Nephron (organoid): ENCODE measurements around the gene BOD1L1.

ENCODE experiments used
- H3K27ac Mint-ChIP-seq, 3 experiments: 2 replicates each; pipeline ENCODE4 v1.8.0; 2020; ENCODE audit warnings: mixed read lengths in 3 of 3, mild to moderate bottlenecking in 2 of 3, moderate library complexity in 1 of 3
- H3K27me3 Mint-ChIP-seq: 2 replicates; pipeline ENCODE4 v1.8.0; 2021; ENCODE audit warnings: low read depth, mild to moderate bottlenecking, moderate library complexity, mixed read lengths
- H3K36me3 Mint-ChIP-seq: 2 replicates; pipeline ENCODE4 v1.8.0; 2020; ENCODE audit warnings: low read depth, mixed read lengths
- H3K4me1 Mint-ChIP-seq: 2 replicates; pipeline ENCODE4 v1.8.0; 2020; ENCODE audit warnings: mixed read lengths
- H3K4me3 Mint-ChIP-seq, 3 experiments: 2 replicates each; pipeline ENCODE4 v1.8.0; 2020; ENCODE audit warnings: mild to moderate bottlenecking in 3 of 3, mixed read lengths in 3 of 3, moderate library complexity in 2 of 3
- H3K9me3 Mint-ChIP-seq: 2 replicates; pipeline ENCODE4 v1.8.0; 2020; ENCODE audit warnings: mixed read lengths
- TF ChIP-seq, protein P1 (sequence below), 3 experiments: fragments of 200-600 bp; sonication (generic); IDR thresholded peaks; one replicate each; pipeline ENCODE4 v1.5.0; 2021; ENCODE audit warnings: antibody characterized with exemption in 3 of 3; ENCODE audit not compliant: unreplicated experiment in 3 of 3

The BOD1L1 gene

GRCh38 chr4:13548984-13549546, 78.5 kb downstream of the BOD1L1 start:
- H3K4me1 Mint-ChIP-seq, result peaks cover 26% of the 10 kb centered on the region
- TF ChIP-seq, protein P1, sequence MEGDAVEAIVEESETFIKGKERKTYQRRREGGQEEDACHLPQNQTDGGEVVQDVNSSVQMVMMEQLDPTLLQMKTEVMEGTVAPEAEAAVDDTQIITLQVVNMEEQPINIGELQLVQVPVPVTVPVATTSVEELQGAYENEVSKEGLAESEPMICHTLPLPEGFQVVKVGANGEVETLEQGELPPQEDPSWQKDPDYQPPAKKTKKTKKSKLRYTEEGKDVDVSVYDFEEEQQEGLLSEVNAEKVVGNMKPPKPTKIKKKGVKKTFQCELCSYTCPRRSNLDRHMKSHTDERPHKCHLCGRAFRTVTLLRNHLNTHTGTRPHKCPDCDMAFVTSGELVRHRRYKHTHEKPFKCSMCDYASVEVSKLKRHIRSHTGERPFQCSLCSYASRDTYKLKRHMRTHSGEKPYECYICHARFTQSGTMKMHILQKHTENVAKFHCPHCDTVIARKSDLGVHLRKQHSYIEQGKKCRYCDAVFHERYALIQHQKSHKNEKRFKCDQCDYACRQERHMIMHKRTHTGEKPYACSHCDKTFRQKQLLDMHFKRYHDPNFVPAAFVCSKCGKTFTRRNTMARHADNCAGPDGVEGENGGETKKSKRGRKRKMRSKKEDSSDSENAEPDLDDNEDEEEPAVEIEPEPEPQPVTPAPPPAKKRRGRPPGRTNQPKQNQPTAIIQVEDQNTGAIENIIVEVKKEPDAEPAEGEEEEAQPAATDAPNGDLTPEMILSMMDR (IDR thresholded peaks at IDR 0.05; ENCODE audit: unreplicated experiment in 3 of 3), result peak; percentile 88 to 96 (median 95)
- peak overlapping the region; percentile 75 to 90 (median 81) for H3K4me3 Mint-ChIP-seq
- H3K27ac Mint-ChIP-seq, result peak overlapping the region in 1 of 3 experiments; percentile 38
- peaks cover 81% of the 10 kb centered on the region for H3K27me3 Mint-ChIP-seq
- no peaks in the 10 kb centered on the region for H3K36me3 Mint-ChIP-seq
- peaks cover 21% of the 10 kb centered on the region for H3K9me3 Mint-ChIP-seq

DNA sequence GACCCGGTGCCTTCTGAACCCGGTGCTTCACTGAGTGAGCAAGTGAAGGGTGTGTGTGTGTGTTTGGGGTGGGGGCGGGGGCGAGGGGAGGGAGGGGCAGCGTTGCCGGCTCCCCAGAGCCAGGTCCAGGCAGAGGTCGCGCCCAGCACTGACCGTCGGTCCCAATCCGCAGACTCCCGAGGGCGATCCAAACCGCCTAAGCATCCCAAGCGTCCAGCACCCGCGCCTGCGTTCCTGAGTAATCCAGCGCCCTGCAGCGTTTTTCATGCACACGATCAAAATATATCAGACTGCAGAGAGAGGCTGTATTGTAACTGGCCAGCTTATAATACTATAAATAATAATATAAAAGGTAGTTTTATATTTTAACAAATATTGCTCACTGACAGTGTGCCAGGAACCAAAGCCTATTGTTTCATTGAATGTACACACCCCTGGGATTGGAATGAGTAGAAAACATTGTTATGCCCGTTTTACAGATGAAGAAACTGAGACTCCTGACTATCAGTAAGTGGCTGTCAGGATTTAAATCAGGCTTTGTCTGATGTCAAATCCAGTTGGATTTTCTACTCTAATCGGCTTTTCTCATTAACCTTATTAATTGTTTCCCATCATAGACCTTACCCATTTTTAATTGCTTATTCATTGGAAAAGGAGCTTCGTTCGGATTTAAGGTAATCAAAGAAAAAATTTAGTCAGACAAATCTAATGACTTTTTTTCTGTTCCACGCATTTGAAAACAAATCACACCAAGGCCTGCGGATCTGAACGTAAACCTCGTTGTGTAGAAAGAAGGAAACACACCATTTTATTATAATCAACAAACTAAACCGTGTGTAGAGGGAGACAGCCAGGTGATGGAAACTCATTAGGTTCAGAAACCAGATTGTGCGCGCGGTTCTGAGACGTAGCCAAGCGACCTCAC, 79.2 kb downstream of the BOD1L1 start:
- TF ChIP-seq, protein P1 (IDR thresholded peaks at IDR 0.05; ENCODE audit: unreplicated experiment in 3 of 3), result no peak
- Mint-ChIP-seq H3K4me1 (peaks cover 26% of the 10 kb centered on the region), H3K27ac (peak overlapping the region in 1 of 3 experiments; percentile 38), H3K9me3 (peaks cover 21% of the 10 kb centered on the region), H3K27me3 (peaks cover 81% of the 10 kb centered on the region), H3K4me3 (peak overlapping the region; percentile 75 to 90 (median 81)), H3K36me3 (no peaks in the 10 kb centered on the region)

DNA sequence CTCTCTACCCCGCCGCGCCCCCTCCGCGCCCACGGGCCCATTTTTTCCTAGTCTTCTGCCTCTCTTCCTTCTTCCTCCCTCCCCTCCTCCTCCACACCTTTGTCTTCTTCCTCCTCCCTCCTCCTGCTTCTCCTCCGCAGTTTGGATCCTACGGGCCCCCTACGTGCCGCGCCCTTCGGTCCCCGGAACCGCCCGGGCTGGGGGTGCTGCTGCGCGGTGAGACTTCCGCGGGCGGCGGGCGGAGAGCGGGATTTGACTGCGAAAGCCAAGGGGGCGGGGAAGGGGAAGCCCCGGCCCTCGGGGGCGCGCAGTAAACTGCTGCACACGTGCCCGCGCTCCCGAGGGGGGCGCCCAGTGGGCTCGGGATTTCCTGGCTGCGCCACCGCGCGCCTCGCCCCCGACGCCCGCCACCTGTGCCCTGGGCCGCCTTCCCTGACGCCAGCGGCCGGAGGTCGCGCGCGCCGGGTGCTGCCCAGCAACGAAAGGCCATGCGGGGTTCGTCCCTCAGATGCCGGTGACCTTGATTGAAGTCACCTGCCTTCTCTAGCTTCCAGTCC, 80.0 kb downstream of the BOD1L1 start:
- TF ChIP-seq, protein P1 (IDR thresholded peaks at IDR 0.05; ENCODE audit: unreplicated experiment in 3 of 3), result no peak
- peaks cover 84% of the 10 kb centered on the region for H3K27me3 Mint-ChIP-seq
- H3K9me3 Mint-ChIP-seq, result peaks cover 21% of the 10 kb centered on the region
- H3K4me1 Mint-ChIP-seq, result peaks cover 26% of the 10 kb centered on the region
- H3K4me3 Mint-ChIP-seq, result peak overlapping the region; percentile 65 to 82 (median 76)
- no peak overlapping the region for H3K27ac Mint-ChIP-seq
- H3K36me3 Mint-ChIP-seq, result no peaks in the 10 kb centered on the region

DNA sequence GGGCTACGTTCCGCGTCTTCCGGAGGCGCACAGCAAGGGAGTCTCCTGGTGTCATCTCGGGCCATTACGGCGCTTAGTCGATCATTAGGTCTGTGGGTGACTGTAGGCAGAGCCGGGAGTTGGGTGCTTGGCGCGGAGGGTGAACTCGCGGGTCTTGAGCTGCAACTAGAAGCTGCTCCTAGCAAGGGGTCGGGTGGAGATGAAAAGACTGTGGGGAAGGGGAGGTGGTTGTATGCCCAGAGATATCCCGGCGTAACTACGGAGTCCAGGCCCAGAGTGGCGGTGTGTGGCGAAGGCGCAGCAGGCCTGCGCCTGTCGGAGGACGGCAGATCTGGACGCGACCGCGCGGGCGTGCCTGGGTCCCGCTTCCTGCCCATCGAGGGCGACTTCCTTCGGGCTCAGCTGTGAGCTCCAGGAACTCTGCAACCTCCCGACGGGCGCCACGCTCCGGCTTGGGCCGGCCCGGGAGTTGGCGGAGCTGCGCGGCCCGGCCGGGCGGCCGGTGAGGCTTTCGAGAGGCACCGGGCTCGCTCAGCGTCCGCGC, 80.5 kb downstream of the BOD1L1 start:
- Mint-ChIP-seq H3K36me3 (no peaks in the 10 kb centered on the region), H3K27ac (peak overlapping the region in 1 of 3 experiments; percentile 2), H3K4me3 (peak overlapping the region; percentile 82 to 91 (median 83)), H3K27me3 (peaks cover 88% of the 10 kb centered on the region), H3K4me1 (peaks cover 26% of the 10 kb centered on the region), H3K9me3 (peaks cover 21% of the 10 kb centered on the region)
- TF ChIP-seq, protein P1 (IDR thresholded peaks at IDR 0.05; ENCODE audit: unreplicated experiment in 3 of 3), result no peak

- Mint-ChIP-seq H3K9me3 (peaks cover 15% of the 10 kb centered on the region), H3K36me3 (no peaks in the 10 kb centered on the region), H3K27me3 (peaks cover 88% of the 10 kb centered on the region), H3K27ac (peak overlapping the region in 1 of 3 experiments; percentile 2), H3K4me3 (peak overlapping the region; percentile 82 to 91 (median 83)), H3K4me1 (peaks cover 26% of the 10 kb centered on the region)
- TF ChIP-seq, protein P1 (IDR thresholded peaks at IDR 0.05; ENCODE audit: unreplicated experiment in 3 of 3), result no peak
Observed at GRCh38 chr4:13546142-13546940, 81.2 kb downstream of the BOD1L1 start.
